NB4 (cell line): ENCODE measurements around the gene DIAPH3.

Source experiments
- CTCF ChIP-seq: IDR thresholded peaks from one replicate; pipeline ENCODE4 v1.5.1; 2012; ENCODE audit warnings: low read depth, low read length
- MAX ChIP-seq: IDR thresholded peaks from 2 replicates; pipeline ENCODE4 v1.6.1; 2011; ENCODE audit warnings: low read depth, low read length
- MYC ChIP-seq: IDR thresholded peaks from 2 replicates; pipeline ENCODE4 v1.6.1; 2011; ENCODE audit warnings: low read depth, low read length
- POLR2A ChIP-seq: IDR thresholded peaks from 2 replicates; pipeline ENCODE4 v1.6.1; 2011; ENCODE audit warnings: mild to moderate bottlenecking; ENCODE audit not compliant: insufficient read length; ENCODE audit errors: extremely low read depth

DNA sequence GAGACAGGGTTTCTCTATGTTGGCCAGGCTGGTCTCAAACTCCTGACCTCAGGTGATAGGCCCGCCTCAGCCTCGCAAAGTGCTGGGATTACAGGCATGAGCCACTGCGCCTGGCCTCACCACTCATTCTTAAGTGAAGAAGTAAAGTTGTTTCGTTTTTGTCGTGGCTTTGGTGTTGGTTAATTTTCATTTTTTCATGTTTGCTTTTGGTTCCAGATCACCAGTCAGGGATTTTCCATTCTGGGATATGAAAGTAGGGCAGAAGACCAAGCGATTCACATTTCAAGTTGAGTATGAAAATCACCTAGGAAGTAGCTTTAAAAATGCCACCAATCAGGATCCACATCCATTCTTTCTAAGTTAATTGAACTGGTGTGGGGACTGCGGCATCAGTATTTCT lies 289.9 kb downstream of the DIAPH3 start:
- TF ChIP-seq POLR2A (no peak), CTCF (no peak), MAX (no peak), MYC (no peak)
